Measurements from ENCODE around the gene HINT2.
A peak's percentile ranks its signal among the peaks of the same experiment; 100 is the strongest.

Gene HINT2

DNA sequence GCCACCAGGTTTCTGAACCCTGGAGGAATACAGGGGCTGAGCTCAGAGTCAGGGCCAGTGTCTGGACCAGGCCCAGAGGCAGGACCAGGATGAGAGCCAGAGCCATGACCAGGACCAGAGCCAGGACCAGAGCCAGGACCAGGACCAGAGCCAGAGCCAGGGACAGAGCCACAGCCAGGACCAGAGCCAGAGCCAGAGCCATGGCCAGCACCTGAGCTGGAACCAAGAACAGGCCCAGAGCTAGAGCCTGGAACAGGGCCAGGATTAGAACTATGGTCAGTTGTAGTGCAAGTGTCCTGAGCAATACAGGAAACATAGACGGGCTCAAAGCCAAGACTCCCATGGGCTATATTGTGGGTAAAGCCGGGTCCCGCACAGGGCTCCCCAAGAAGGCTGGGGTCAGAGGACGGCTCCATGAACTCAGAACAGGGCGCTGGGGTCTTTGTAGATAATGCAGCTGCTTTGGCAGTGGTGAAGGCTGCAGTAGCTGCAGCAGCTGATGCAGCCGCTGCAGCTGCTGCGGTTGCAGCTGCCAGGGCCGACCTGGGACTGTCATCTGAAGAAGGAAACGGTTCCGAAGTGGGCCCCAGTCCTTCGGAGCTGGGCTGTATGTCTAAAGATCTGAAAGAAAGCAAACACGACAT, 3.3 kb downstream of the HINT2 start:
- no peak for DNase-seq

GRCh38 chr9:35810122-35810521, 4.7 kb downstream of the HINT2 start:
- DNase-seq, result no peak

DNA sequence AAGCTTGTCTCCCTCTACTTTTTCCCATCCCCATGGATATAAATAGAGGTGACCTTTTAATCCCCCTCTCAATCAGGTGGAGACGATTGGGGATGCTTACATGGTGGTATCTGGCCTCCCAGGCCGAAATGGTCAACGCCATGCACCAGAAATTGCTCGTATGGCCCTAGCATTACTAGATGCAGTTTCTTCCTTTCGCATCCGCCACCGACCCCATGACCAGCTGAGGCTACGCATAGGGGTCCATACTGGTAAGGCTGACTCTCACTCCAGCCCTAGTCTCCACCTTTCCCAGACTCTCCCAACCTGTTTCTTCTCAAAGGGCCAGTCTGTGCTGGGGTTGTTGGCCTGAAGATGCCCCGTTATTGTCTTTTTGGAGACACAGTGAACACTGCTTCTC, 6.4 kb downstream of the HINT2 start:
- no peak for DNase-seq

GRCh38 chr9:35806101-35806500, 8.7 kb downstream of the HINT2 start:
- DNase-seq, result no peak

- no peak for DNase-seq
These were observed 13.3 kb downstream of the HINT2 start for GRCh38 chr9:35801328-35802128.

DNA sequence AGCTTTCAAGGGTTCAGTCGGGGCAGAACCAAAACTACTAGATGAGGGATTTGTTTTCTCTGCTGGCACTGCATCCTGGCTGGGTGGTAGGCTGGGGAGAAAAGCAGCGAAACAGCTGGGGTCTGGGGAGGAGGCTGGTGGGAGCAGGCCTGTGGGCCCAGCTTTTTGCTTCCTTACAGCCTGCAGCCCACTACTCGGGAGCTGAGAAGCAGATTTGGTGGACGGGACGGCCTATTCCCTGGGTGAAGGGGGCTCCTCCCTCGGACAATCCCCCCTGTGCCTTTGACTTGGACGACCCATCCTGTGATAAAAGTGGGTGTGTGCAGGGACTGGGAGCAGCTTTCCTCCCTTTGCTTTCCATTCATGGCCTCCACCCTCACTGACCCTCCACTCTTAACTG, 14.3 kb downstream of the HINT2 start:
- no peak for DNase-seq

- peak; percentile 36 for DNase-seq
These were observed 16.0 kb downstream of the HINT2 start for GRCh38 chr9:35798658-35799374.

- DNase-seq, result no peak
These were observed 17.3 kb downstream of the HINT2 start for GRCh38 chr9:35797311-35798109.

GRCh38 chr9:35795695-35796094, 19.1 kb downstream of the HINT2 start:
- DNase-seq, result no peak

DNA sequence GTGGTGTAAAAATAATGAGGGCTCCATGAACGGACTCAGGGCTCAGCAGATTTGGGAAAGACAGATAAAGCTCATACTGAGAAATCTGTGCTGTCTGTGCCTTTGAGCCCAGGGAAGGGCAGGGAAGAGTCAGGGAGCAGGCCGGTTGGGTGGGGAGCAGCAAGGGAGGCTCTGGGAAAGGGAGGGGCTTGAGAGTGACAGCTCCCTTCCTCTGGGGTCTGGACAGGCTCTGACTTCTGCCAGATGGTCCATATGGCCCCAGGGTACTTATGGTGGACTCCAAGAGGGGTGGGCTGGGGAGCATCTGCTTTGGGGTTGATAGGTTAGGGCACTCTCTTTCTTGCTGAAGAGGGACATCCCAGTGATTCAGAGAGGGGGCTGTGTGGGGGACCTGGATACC, 21.4 kb downstream of the HINT2 start:
- DNase-seq, result no peak

DNA sequence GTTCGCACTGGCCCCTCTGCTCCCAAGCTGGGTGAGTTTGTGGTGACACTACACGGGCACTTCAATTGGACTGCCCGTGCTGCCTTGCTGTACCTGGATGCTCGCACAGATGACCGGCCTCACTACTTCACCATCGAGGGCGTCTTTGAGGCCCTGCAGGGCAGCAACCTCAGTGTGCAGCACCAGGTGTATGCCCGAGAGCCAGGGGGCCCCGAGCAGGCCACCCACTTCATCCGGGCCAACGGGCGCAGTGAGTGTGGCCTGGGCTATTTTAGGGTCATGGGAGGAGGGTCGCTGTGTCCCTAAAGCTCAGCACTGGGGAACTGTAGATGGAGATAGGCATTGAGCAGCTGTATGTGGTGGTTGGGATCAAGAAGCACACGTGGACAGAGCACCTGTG, 22.0 kb downstream of the HINT2 start:
- no peak for DNase-seq

DNA sequence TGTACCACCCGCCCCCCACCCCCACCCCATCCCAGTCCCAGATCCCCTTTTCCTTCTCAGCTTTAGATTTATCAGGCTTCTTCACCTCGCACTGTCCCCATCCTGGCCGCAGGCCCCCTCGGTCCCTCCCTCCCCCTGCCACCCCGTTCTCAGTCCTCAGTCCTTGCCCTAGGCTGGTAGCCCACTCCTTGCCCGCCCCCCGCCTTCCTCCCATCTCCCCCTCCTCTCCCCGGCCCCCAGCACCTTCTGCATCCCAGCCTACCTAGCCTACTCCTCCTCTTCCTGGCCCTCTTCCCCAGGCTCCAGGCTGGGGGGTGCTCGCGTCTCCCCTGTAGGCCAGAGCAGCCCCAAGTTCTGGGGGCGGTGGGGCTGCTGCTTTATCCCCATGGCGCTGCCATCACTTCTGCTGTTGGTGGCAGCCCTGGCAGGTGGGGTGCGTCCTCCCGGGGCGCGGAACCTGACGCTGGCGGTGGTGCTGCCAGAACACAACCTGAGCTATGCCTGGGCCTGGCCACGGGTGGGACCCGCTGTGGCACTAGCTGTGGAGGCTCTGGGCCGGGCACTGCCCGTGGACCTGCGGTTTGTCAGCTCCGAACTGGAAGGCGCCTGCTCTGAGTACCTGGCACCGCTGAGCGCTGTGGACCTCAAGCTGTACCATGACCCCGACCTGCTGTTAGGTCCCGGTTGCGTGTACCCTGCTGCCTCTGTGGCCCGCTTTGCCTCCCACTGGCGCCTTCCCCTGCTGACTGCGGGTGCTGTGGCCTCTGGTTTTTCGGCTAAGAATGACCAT, 22.6 kb downstream of the HINT2 start:
- no peak for DNase-seq

GRCh38 chr9:35791297-35791921, 23.4 kb downstream of the HINT2 start, which contains the start of gene NPR2:
NPR2 (plus strand) TSS chr9:35791591; CDS start chr9:35792409, 818 bp downstream.
- DNase-seq, result no peak

- peak; percentile 71 for DNase-seq
These were observed 24.2 kb downstream of the HINT2 start for GRCh38 chr9:35790385-35791296.

DNA sequence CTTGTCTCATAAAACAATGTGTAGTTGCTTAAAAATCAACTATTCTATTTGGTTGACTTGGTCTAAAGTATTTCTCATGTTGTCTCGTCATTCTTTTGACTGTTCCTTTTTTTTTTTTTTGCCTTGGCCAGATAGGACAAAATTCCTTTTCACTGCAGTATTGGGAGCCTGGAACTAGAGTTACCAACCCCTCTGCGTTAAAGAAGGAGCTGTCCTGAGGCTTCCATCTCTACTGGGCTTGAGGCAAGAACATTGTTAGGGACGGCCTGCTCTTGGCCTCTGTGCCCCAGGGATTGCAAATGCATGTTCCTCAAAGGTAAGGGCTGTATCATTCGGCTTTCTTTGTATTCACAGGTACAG, 24.8 kb downstream of the HINT2 start:
- DNase-seq, result no peak

- no peak for DNase-seq
These were observed 25.3 kb downstream of the HINT2 start for GRCh38 chr9:35789541-35789940.

DNA sequence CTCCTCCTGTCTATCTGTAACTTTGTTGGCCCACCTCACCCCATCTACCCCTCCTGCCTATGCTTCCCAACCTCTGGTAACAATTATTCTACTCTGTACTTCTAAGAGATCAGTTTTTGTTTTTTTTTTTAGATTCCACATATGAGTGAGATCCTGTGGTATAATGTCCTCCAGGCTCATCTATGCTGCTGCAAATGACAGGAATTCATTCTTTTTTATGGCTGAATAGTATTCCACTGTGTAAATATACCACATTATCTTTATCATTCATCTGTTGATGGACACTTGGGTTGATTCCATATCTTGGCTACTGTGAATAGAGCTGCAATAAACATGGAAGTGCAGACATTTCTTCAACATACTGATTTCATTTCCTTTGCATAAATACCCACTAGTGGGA, 31.4 kb downstream of the HINT2 start:
- DNase-seq, result no peak

DNA sequence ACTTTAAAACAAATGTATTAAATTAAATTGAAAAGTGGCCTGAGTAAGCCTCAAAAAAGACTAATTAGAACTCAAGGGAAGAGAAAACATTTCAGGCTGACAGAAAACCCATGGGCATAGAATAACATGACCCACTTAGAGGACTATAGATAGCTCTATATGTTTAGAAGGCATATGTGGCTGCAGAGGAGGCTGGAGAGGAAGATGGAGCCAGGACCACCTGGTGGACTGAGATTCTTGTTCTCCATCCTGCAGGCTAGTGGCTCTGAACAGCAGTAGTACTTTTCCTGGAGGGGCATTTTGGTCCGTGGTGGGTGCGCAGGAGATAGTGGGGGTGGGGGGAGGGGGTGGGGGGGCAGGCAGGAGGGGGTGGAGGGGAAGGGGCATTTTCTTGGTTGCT, 33.8 kb downstream of the HINT2 start:
- no peak for DNase-seq

DNA sequence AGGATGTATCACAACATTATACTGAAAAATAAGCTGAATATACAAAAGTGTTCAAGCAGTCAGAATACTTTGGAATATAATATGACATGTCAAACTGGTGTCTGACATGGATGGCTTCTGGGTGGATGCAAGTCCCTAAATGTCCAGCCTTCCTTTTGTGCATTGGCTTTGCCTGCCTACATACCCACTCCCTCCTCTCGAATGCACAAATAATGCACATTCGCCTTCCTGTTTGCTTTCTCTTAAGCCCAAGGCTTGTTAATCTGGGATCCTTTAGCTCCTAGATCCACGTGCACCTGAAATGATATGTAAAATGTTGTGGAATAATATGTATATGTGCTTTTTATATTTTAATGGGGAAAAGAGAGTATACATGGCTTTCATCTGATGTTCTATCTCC, 36.3 kb downstream of the HINT2 start:
- DNase-seq, result no peak

DNA sequence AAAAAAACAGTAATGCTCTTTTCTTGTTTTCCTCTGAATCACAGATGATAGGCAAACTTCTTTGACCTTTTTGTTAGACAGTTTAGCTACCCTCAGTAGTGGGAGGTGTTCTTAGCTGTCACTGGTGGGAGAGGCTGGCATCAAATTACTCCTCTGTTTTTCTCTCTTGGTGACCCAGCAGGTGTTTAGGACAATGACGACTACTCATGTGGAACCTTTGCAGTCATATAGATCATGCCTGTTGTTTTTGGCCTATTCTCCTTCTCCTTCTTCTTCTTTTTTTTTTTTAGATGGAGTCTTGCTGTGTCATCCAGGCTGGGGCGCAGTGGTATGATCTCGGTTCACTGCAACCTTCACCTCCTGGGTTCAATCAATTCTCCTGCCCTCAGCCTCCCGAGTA, 38.8 kb downstream of the HINT2 start:
- DNase-seq, result no peak

Data from CD4-positive, alpha-beta T cell treated with Interleukin-4 for 4 hours (primary cell).